Fibroblast of lung (primary cell): ENCODE measurements around the gene WFIKKN1. TPM values are rescaled to one million over a fixed set of nuclear protein-coding genes. Genes with fewer than 3 reads are reported as not detected.

ENCODE experiments used
- DNase-seq, 2 donors: peaks; one replicate each; pipeline versions ENCODE4 v3.0.0 to v3.0.0-alpha.2; 2010; ENCODE audit warnings: low read depth in 2 of 2
- H2AFZ ChIP-seq: 2 replicates; pipeline ENCODE4 v1.5.1; 2012; ENCODE audit warnings: low read length, control low read depth, inconsistent platforms
- H3K27ac ChIP-seq: 2 replicates; pipeline ENCODE4 v1.5.1; 2011; ENCODE audit warnings: low read length, control low read depth; ENCODE audit not compliant: insufficient read depth
- H3K27me3 ChIP-seq: 2 replicates; pipeline ENCODE4 v1.5.1; 2011; ENCODE audit warnings: mild to moderate bottlenecking, low read length; ENCODE audit not compliant: control insufficient read depth, insufficient read depth
- H3K36me3 ChIP-seq: 2 replicates; pipeline ENCODE4 v1.5.1; 2011; ENCODE audit warnings: low read length; ENCODE audit not compliant: control insufficient read depth, insufficient read depth
- H3K4me1 ChIP-seq: 2 replicates; pipeline ENCODE4 v1.5.1; 2011; ENCODE audit warnings: low read length; ENCODE audit not compliant: control insufficient read depth, insufficient read depth; ENCODE audit errors: extremely low read depth
- H3K4me2 ChIP-seq: 2 replicates; pipeline ENCODE4 v1.5.1; 2011; ENCODE audit warnings: low read length, control low read depth; ENCODE audit not compliant: insufficient read depth; ENCODE audit errors: extremely low read depth
- H3K4me3 ChIP-seq, 4 experiments: fragments of 200-600 bp in 1 of 4; sonication (generic) in 1 of 4; replicated peaks in 1 of 4; 2 replicates each; pipeline ENCODE4 v1.5.1; 2011 to 2016; ENCODE audit warnings: low read length in 4 of 4, low read depth in 3 of 4, mild to moderate bottlenecking in 3 of 4, control low read depth in 2 of 4, inconsistent platforms in 1 of 4, mixed read lengths in 1 of 4; ENCODE audit not compliant: insufficient read depth in 1 of 4; ENCODE audit errors: control extremely low read depth in 1 of 4
- H3K79me2 ChIP-seq: 2 replicates; pipeline ENCODE4 v1.5.1; 2012; ENCODE audit warnings: mild to moderate bottlenecking, low read length, inconsistent platforms; ENCODE audit not compliant: control insufficient read depth, insufficient read depth
- H3K9ac ChIP-seq: 2 replicates; pipeline ENCODE4 v1.5.1; 2011; ENCODE audit warnings: mild to moderate bottlenecking, low read length, control low read depth; ENCODE audit not compliant: insufficient read depth
- H3K9me3 ChIP-seq: 2 replicates; pipeline ENCODE4 v1.5.1; 2012; ENCODE audit warnings: low read depth, low read length; ENCODE audit not compliant: control insufficient read depth, insufficient read depth
- H4K20me1 ChIP-seq: 2 replicates; pipeline ENCODE4 v1.5.1; 2011; ENCODE audit warnings: low read length; ENCODE audit not compliant: control insufficient read depth, insufficient read depth; ENCODE audit errors: extremely low read depth
- EZH2 ChIP-seq: IDR thresholded peaks from 2 replicates; pipeline ENCODE4 v1.5.1; 2012; ENCODE audit warnings: low read length, control low read depth, mild to moderate bottlenecking; ENCODE audit errors: missing control alignments
- polyA plus RNA-seq, 2 donors: library from polyadenylated mRNA; depleted of rRNA in 1 of 2; stranded (reverse) in 1 of 2; unstranded in 1 of 2; fragments of >200 nt; gene quantifications; 2 replicates each; pipeline ENCODE4 v1.2.1, GENCODE V29; 2011 to 2012; ENCODE audit warnings: missing spikeins in 1 of 2
- total RNA-seq: library from RNA; depleted of rRNA; stranded (reverse); fragments of >200 nt; gene quantifications from 2 replicates; pipeline ENCODE4 v1.2.1, GENCODE V29; 2014
- TF ChIP-seq, protein P1 (sequence below), 2 donors: IDR thresholded peaks in 1 of 2; conservative IDR thresholded peaks in 1 of 2; 1 replicate in 1 of 2; 2 replicates in 1 of 2; pipeline ENCODE4 v1.5.1; 2011 to 2012; ENCODE audit warnings: low read length in 2 of 2, control low read depth in 1 of 2, inconsistent platforms in 1 of 2, low read depth in 1 of 2, mild to moderate bottlenecking in 1 of 2

WFIKKN1 gene
- total and polyA plus RNA-seq, 2 donors (not counting 1 experiment from before 2014, with no cell fraction given), result 0.17 TPM; not detected in 1

DNA sequence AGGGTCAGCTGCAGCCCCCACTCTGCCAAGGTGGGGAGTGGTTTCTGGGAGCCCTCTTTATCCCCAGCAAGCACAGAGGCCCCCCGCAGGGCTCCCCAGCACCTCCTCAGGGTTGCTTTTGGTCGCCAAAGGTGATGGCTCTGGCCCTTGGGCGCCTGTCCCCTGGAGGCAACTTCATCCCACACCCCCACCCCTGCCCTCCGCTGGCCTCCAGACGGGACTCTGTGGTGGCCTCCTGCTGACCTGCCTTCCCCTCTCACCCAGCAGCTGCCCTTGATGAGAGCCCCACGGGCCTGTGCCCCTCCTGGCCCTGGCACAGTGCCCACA lies 29.3 kb downstream of the WFIKKN1 start:
- Histone ChIP-seq H4K20me1 (no peaks in the 10 kb centered on the region), H2AFZ (no peak overlapping the region), H3K9ac (no peak overlapping the region), H3K27ac (no peak overlapping the region), H3K36me3 (peaks cover 12% of the 10 kb centered on the region), H3K4me2 (no peak overlapping the region), H3K9me3 (no peaks in the 10 kb centered on the region), H3K4me1 (no peaks in the 10 kb centered on the region), H3K4me3 (no peak overlapping the region), H3K27me3 (no peaks in the 10 kb centered on the region), H3K79me2 (no peaks in the 10 kb centered on the region)
- no peak for DNase-seq
- TF ChIP-seq, protein P1, sequence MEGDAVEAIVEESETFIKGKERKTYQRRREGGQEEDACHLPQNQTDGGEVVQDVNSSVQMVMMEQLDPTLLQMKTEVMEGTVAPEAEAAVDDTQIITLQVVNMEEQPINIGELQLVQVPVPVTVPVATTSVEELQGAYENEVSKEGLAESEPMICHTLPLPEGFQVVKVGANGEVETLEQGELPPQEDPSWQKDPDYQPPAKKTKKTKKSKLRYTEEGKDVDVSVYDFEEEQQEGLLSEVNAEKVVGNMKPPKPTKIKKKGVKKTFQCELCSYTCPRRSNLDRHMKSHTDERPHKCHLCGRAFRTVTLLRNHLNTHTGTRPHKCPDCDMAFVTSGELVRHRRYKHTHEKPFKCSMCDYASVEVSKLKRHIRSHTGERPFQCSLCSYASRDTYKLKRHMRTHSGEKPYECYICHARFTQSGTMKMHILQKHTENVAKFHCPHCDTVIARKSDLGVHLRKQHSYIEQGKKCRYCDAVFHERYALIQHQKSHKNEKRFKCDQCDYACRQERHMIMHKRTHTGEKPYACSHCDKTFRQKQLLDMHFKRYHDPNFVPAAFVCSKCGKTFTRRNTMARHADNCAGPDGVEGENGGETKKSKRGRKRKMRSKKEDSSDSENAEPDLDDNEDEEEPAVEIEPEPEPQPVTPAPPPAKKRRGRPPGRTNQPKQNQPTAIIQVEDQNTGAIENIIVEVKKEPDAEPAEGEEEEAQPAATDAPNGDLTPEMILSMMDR (conservative IDR thresholded peaks at IDR 0.05 in 1 of 2, IDR thresholded peaks at IDR 0.05 in 1 of 2; ENCODE audit: low read depth in 1 of 2, low read length in 2 of 2), result no peak
- no peak for TF ChIP-seq EZH2

DNA sequence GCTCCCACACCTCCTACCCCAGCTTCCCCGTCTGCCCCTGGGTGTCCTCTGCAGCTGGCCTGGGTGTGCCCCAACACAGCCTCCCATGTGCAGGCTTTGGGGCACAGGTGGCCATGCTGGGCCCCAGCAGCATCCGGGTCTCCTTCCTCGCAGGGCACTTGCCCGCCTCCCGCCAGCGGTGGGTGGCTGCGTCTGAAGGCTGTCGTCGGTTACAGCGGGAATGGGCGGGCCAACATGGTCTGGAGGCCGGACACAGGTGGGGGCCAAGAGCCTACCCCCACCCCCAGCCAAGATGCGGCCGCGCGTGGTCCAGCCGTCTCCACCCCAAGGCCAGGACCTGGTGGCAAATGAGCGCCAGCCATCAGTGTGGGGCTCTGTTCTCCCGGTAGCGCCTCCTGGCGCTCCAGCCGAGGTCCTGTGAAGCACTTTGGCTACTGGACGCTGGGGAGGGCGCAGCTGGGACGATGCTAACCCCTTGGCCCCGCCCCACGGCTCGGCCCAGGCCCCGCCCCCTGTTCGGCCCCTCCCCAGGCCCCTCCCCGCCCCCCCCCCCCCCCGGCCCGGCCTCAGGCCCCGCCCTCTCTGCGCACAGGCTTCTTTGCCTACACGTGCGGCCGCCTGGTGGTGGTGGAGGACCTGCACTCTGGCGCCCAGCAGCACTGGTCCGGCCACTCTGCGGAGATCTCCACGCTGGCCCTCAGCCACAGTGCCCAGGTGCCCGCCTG lies 29.8 kb downstream of the WFIKKN1 start:
- Histone ChIP-seq H3K27ac (no peak overlapping the region), H3K4me3 (no peak overlapping the region), H3K36me3 (peaks cover 10% of the 10 kb centered on the region), H4K20me1 (no peaks in the 10 kb centered on the region), H3K4me2 (no peak overlapping the region), H3K79me2 (no peaks in the 10 kb centered on the region), H3K9ac (no peak overlapping the region), H3K4me1 (no peaks in the 10 kb centered on the region), H2AFZ (no peak overlapping the region), H3K27me3 (no peaks in the 10 kb centered on the region), H3K9me3 (no peaks in the 10 kb centered on the region)
- TF ChIP-seq EZH2, result no peak
- TF ChIP-seq, protein P1 (conservative IDR thresholded peaks at IDR 0.05 in 1 of 2, IDR thresholded peaks at IDR 0.05 in 1 of 2; ENCODE audit: low read depth in 1 of 2, low read length in 2 of 2), result peak; percentile 37 to 48
- DNase-seq, result peak; percentile 60 to 80

DNA sequence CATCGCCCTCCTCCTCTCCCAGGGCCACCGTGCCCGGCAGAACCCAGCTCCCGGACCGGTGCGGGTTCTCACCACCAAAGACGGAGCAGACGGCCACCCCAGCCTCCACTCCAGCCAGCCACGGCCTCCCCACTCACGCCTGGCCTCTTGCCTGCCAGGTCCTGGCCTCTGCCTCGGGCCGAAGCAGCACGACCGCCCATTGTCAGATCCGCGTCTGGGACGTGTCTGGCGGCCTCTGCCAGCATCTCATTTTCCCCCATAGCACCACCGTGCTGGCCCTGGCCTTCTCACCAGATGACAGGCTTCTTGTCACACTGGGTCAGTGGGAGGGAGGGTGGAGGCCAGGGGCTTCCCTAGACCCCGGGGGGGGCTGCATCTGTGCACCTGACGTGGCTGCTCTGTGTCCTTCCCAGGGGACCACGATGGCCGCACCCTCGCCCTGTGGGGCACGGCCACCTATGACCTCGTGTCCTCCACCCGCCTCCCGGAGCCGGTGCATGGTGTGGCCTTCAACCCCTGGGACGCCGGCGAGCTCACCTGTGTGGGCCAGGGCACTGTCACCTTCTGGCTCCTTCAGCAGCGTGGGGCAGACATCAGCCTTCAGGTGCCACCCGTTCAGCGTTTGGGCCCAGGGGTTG lies 30.5 kb downstream of the WFIKKN1 start:
- no peaks in the 10 kb centered on the region for H3K9me3 ChIP-seq
- TF ChIP-seq, protein P1 (conservative IDR thresholded peaks at IDR 0.05 in 1 of 2, IDR thresholded peaks at IDR 0.05 in 1 of 2; ENCODE audit: low read depth in 1 of 2, low read length in 2 of 2), result no peak
- TF ChIP-seq EZH2, result no peak
- peaks cover 10% of the 10 kb centered on the region for H3K36me3 ChIP-seq
- H2AFZ ChIP-seq, result no peak overlapping the region
- DNase-seq, result no peak
- no peaks in the 10 kb centered on the region for H3K4me1 ChIP-seq
- H3K79me2 ChIP-seq, result no peaks in the 10 kb centered on the region
- no peaks in the 10 kb centered on the region for H3K27me3 ChIP-seq
- H3K9ac ChIP-seq, result peak overlapping the region; percentile 7
- H3K27ac ChIP-seq, result no peak overlapping the region
- no peak overlapping the region for H3K4me3 ChIP-seq
- no peak overlapping the region for H3K4me2 ChIP-seq
- H4K20me1 ChIP-seq, result no peaks in the 10 kb centered on the region
